H1 (cell line): ENCODE results near the gene KLC4. TPM values are rescaled to one million over a fixed set of nuclear protein-coding genes. Genes with fewer than 3 reads are reported as not detected.

Experiments
- ATF3 ChIP-seq: IDR thresholded peaks from 2 replicates; pipeline ENCODE4 v1.6.1; 2011; ENCODE audit warnings: low read depth, mild to moderate bottlenecking, low read length; ENCODE audit not compliant: insufficient read depth
- GTF2F1 ChIP-seq: IDR thresholded peaks from 2 replicates; pipeline ENCODE4 v1.6.1; 2012; ENCODE audit warnings: low read depth, low read length, improper control_type of control experiment, borderline replicate concordance
- KDM1A ChIP-seq: fragments of 200-600, 300-600 bp; sonication (generic); IDR thresholded peaks from 2 replicates; pipeline ENCODE4 v1.7.1; 2016; ENCODE audit warnings: mild to moderate bottlenecking, low read length, borderline replicate concordance
- KDM5A ChIP-seq: fragments of 200-600 bp; IDR thresholded peaks from 2 replicates; pipeline ENCODE4 v1.7.1; 2012; ENCODE audit warnings: mild to moderate bottlenecking, low read length, inconsistent platforms, mixed read lengths
- POLR2AphosphoS5 ChIP-seq: IDR thresholded peaks from 2 replicates; pipeline ENCODE4 v1.6.1; 2011; ENCODE audit warnings: low read depth, low read length
- SIN3A ChIP-seq, 2 experiments: IDR thresholded peaks in 1 of 2; conservative IDR thresholded peaks in 1 of 2; 2 replicates each; pipeline ENCODE4 v1.6.1; 2011 to 2012; ENCODE audit warnings: low read length in 2 of 2, improper control_type of control experiment in 1 of 2, low read depth in 1 of 2, mild to moderate bottlenecking in 1 of 2
- SP2 ChIP-seq: IDR thresholded peaks from 2 replicates; pipeline ENCODE4 v1.6.1; 2012; ENCODE audit warnings: mild to moderate bottlenecking, low read length, inconsistent platforms
- TAF1 ChIP-seq: IDR thresholded peaks from 2 replicates; pipeline ENCODE4 v1.6.1; 2011; ENCODE audit warnings: mild to moderate bottlenecking, low read depth, low read length
- TCF12 ChIP-seq: IDR thresholded peaks from 2 replicates; pipeline ENCODE4 v1.6.1; 2011; ENCODE audit warnings: low read depth, mild to moderate bottlenecking, low read length
- ZNF274 ChIP-seq: IDR thresholded peaks from 2 replicates; pipeline ENCODE4 v1.7.0; 2012; ENCODE audit warnings: low read length, borderline replicate concordance; ENCODE audit errors: extremely low read depth
- polyA plus RNA-seq, 7 experiments: library from polyadenylated mRNA; depleted of rRNA in 3 of 7; stranded (reverse) in 5 of 7; unstranded in 2 of 7; fragments of >200 nt in 5 of 7; fragments of 200-250 nt in 2 of 7; gene quantifications; 1 replicate in 5 of 7; 2 replicates in 1 of 7; 4 replicates in 1 of 7; pipeline versions ENCODE4 v1.2.1 to v1.2.3, GENCODE V29; 2011 to 2013; ENCODE audit warnings: missing spikeins in 2 of 7, mixed read lengths in 2 of 7
- total RNA-seq: library from RNA; stranded (reverse); fragmentation: NEBNext Ultra II Directional; extraction: Animal tissue kit (Norgen Biotek cat#: 25700); gene quantifications from 2 replicates; pipeline ENCODE4 v1.2.1, GENCODE V29; 2021

The KLC4 gene
- total and polyA plus RNA-seq, 2 of the 8 experiments (the other 6 are each of a cell fraction or from before 2014, with no cell fraction given): 15.7 to 28.5 TPM

- TF ChIP-seq TCF12 (no peak), TAF1 (no peak), SP2 (no peak), KDM1A (no peak), KDM5A (no peak), POLR2AphosphoS5 (no peak), GTF2F1 (no peak), ATF3 (no peak), ZNF274 (no peak), SIN3A (conservative IDR thresholded peaks at IDR 0.05 in 1 of 2, IDR thresholded peaks at IDR 0.05 in 1 of 2; ENCODE audit: low read depth in 1 of 2, low read length in 2 of 2) (no peak)
Measured at GRCh38 chr6:43052225-43052841, 7.1 kb upstream of the KLC4 start (continued).
